ENCODE data around the gene SUB1.
"Not testable (repeated sequence)": the region's sequence is repeated elsewhere in the genome, so short reads cannot be mapped to it uniquely, and the experiment has no call there.

The SUB1 gene

DNA sequence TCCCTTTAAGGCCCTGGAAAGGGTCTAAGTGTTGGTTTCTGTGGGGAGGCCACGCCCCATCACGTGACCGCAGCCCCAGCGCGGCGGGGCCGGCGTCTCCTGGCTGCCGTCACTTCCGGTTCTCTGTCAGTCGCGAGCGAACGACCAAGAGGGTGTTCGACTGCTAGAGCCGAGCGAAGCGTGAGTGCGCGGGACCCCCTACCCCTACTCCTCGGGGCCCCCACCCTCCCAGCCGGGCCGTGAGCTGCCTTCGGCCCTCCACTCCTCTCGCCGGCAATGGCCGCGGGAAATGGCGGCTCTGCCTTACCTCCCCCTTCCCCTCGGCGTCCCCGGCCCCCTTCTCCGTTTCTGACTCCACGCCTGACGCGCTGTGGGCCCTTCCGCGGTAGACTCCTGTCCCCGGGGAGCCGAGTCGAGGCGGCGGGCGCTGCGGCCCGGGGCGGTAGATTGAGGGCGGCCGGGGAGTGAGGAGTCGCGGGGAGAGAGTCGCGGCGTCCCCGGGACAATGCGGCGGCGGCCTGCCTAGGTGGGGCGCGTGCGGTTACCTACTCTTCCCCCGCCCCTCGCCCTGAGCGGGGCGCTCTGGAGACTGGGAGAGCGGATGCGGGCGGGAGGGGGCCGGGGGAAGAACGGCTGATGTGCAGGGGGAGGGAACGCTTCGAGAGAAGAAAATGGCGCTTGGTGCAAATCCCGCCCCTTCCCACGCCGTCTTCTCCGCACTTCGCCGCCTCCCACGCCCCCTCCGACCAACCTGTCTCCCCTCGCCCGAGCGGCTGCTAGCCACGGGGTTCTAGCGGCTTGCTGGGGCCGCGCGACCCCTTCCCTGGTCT, at the start of gene SUB1:
SUB1 (plus strand) TSS at position 112 of the 830 bp plus-strand sequence. CDS start 2,956 bp downstream, outside the sequence.
- TF ChIP-seq ZFX (IDR thresholded peaks at IDR 0.05; ENCODE audit: borderline replicate concordance), result no peak
- TF ChIP-seq, protein P1, sequence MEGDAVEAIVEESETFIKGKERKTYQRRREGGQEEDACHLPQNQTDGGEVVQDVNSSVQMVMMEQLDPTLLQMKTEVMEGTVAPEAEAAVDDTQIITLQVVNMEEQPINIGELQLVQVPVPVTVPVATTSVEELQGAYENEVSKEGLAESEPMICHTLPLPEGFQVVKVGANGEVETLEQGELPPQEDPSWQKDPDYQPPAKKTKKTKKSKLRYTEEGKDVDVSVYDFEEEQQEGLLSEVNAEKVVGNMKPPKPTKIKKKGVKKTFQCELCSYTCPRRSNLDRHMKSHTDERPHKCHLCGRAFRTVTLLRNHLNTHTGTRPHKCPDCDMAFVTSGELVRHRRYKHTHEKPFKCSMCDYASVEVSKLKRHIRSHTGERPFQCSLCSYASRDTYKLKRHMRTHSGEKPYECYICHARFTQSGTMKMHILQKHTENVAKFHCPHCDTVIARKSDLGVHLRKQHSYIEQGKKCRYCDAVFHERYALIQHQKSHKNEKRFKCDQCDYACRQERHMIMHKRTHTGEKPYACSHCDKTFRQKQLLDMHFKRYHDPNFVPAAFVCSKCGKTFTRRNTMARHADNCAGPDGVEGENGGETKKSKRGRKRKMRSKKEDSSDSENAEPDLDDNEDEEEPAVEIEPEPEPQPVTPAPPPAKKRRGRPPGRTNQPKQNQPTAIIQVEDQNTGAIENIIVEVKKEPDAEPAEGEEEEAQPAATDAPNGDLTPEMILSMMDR (IDR thresholded peaks at IDR 0.05), result peak; percentile 35
- H3K27ac ChIP-seq, result peak within 1 kb of the TSS; percentile 92

DNA sequence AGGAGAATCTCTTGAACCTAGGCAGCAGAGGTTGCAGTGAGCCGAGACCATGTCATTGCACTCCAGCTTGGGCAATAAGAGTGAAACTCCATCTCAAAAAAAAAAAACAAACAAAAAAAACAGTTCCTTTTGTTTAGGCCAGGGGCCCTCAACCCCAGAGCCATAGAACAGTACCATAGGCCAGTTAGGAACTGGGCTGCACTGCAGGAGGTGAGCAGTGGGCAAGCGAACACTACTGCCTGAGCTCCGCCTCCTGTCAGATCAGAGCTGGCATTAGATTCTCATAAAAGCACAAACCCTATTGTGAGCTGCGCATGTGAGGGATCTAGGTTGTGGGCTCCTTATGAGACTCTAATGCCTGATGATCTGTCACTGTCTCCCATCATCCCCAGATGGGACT, 49.1 kb upstream of the SUB1 start:
- TF ChIP-seq, protein P1 (IDR thresholded peaks at IDR 0.05), result no peak
- TF ChIP-seq ZFX (IDR thresholded peaks at IDR 0.05; ENCODE audit: borderline replicate concordance), result no peak
- H3K27ac ChIP-seq, result no peak overlapping the region

DNA sequence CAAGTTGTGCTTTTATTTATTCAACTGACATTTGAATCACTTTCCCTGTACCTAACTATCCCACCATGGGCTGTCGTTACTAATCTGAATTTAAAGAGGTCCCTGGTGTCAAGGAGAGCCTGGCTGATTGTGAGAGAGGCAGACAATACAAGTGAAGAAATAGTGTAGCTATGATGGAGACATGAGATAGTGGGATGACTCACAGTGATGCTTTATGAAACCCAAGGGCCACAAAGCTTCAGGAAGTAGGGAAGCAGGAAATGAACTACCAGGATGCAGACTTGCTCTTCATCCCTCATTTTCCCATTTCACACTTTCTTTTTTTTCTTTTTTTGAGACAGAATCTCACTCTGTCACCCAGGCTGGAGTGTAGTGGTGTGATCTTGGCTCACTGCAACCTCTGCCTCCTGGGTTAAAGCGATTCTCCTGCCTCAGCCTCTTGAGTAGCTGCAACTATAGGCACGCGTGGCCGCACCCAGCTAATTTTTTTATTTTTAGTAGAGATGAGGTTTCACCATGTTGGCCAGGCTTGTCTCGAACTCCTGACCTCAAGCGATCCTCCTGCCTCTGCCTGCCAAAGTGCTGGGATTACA, 47.8 kb upstream of the SUB1 start:
- not testable (repeated sequence) for H3K27ac ChIP-seq

DNA sequence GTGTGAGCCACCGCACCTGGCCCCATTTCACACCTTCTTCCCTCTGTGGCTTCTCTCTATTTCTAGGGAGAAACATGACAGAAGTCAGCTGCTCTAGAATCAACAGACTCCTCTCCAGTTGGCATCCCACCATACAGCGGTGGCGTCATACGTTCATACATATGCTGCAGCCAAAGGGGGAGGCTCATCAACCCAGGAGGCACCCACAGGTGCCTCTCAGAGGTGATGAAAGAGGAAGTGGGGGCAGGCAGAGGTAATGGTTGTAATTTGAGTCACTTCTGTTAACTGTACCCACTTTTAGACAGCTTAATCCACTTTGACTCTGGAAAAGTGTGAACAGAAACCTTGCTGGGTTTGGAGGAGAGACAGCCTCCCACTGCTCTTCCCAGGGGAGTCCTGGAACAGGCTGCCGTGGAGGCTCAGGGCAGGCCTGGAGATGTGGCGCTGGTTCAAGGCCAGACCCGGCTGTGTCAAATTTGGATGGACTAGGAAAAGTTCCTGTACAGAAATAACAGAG, 47.3 kb upstream of the SUB1 start:
- no peak for TF ChIP-seq ZFX (IDR thresholded peaks at IDR 0.05; ENCODE audit: borderline replicate concordance)
- TF ChIP-seq, protein P1 (IDR thresholded peaks at IDR 0.05), result no peak
- H3K27ac ChIP-seq, result no peak overlapping the region

DNA sequence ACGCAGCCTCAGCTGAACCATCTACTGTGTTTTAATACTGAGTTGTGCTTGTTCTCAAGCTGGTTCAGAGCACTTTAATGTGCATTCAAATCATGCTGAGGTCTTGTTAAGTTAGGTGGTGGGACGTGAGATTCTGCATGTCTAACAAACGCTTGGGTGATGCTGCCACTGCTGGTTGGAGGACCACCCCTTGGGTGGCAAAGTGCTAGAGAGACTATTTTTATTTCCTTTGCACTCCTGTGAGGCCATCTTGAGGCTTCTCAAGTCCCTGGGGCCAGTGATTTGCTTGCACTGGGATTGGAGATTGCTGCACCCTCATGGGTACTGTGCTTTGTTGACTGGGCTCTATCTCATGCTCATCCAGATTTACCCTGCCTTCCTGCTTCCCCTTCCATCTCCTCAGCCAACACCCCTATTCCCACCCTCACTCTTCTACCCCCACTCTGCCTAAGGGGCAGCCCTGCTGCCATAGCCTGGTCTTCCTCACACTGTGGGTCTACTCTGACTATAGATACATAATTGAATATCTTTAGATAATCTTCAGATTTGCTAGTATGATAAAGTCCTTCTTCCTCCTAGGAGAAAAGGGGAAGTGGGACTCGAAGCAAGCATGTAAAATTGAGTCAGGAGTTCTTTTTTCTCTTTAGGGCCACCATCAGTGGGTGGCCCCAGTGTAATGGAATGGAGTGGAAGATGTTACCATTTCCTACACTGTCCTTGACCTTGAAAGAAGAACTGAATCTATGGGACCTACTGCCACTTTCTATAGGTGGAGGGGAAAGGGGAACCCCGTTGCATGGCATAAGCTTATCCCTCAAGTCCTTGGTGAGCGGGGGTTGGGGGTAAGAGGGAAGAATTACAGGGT, 45.1 kb upstream of the SUB1 start:
- H3K27ac ChIP-seq, result no peak overlapping the region

DNA sequence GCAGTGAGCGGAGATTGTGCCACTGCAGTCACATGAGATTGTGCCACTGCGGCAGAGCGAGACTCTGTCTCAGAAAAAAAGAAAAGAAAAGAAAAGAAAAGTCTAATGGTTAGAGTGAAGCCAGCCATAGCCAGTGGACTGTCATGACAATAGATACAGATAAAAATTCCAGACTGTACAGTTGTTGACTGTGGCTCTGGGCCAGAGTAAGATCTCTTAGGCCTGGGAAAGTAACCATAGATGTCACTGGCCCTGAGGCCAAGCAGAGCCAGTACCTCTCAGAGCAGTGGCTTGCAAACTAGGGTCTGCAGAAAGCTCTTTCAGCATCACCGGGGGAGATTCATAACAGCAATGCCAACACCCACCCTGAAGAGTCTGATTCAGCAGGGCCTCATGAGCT, 44.1 kb upstream of the SUB1 start:
- H3K27ac ChIP-seq, result no peak overlapping the region
- no peak for TF ChIP-seq ZFX (IDR thresholded peaks at IDR 0.05; ENCODE audit: borderline replicate concordance)
- TF ChIP-seq, protein P1 (IDR thresholded peaks at IDR 0.05), result no peak

More for the DNA sequence above, 45.1 kb upstream of the SUB1 start:
- TF ChIP-seq, protein P1 (IDR thresholded peaks at IDR 0.05), result no peak
- no peak for TF ChIP-seq ZFX (IDR thresholded peaks at IDR 0.05; ENCODE audit: borderline replicate concordance)

Data from 22Rv1 (cell line).